Body of pancreas (tissue), 4 donors: Measurements from ENCODE around the gene FUT9.

Experiments used
- POLR2A ChIP-seq, 3 donors: fragments of 450-650 bp; IDR thresholded peaks; one replicate each; pipeline ENCODE4 v1.6.1; 2016; ENCODE audit warnings: antibody characterized with exemption in 3 of 3, mild to moderate bottlenecking in 2 of 3
- TF ChIP-seq, protein P1 (sequence below), 7 experiments: fragments of 450-650 bp in 4 of 7; fragments of 200-600 bp in 3 of 7; sonication (generic) in 3 of 7; IDR thresholded peaks; one replicate each; pipeline ENCODE4 v1.5.1; 2016 to 2019; ENCODE audit warnings: antibody characterized with exemption in 7 of 7

DNA sequence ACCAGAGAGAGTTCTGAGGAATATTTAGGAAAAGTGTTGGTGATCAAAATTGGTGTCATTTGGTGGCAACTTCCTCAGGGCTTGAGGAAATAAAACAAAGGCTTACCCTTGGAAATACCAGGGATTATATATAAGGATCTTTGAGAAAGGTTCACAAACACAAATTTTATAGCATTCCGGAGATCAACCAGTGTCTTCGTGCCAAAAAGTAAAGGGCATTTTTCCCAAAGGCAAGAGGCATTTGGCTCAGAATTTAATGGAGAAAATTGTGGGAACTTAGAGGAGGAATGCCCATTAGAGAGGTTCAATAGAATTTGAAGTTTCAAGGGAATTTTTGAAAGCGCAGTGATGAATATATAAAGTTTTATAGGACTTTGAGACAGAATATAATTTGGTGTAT lies 179.5 kb downstream of the FUT9 start:
- TF ChIP-seq, protein P1, sequence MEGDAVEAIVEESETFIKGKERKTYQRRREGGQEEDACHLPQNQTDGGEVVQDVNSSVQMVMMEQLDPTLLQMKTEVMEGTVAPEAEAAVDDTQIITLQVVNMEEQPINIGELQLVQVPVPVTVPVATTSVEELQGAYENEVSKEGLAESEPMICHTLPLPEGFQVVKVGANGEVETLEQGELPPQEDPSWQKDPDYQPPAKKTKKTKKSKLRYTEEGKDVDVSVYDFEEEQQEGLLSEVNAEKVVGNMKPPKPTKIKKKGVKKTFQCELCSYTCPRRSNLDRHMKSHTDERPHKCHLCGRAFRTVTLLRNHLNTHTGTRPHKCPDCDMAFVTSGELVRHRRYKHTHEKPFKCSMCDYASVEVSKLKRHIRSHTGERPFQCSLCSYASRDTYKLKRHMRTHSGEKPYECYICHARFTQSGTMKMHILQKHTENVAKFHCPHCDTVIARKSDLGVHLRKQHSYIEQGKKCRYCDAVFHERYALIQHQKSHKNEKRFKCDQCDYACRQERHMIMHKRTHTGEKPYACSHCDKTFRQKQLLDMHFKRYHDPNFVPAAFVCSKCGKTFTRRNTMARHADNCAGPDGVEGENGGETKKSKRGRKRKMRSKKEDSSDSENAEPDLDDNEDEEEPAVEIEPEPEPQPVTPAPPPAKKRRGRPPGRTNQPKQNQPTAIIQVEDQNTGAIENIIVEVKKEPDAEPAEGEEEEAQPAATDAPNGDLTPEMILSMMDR (IDR thresholded peaks at IDR 0.05), result no peak
- TF ChIP-seq POLR2A (IDR thresholded peaks at IDR 0.05), result no peak
